Activated naive CD4-positive, alpha-beta T cell treated with anti-CD3 and anti-CD28 coated beads for 36 hours (primary cell): ENCODE results near the gene ATG5. TPM values are rescaled to one million over a fixed set of nuclear protein-coding genes. Genes with fewer than 3 reads are reported as not detected.
"Not testable (repeated sequence)": the region's sequence is repeated elsewhere in the genome, so short reads cannot be mapped to it uniquely, and the experiment has no call there.

Experiments used
- CTCF ChIA-PET: fragments of 350-600 bp; sonication (Branson Sonifier 250); formaldehyde crosslinking; loops from one replicate; lab custom pipeline; 2021; ENCODE audit warnings: antibody characterized with exemption; lab: Charles Lee
- DNase-seq: peaks from one replicate; pipeline ENCODE4 v3.0.0-alpha.2; 2020
- H3K27ac Mint-ChIP-seq: one replicate; pipeline ENCODE4 v1.8.0; 2021; ENCODE audit warnings: mild to moderate bottlenecking, mixed read lengths
- H3K27me3 Mint-ChIP-seq: one replicate; pipeline ENCODE4 v1.8.0; 2021; ENCODE audit warnings: low read depth, mixed read lengths
- H3K36me3 Mint-ChIP-seq: one replicate; pipeline ENCODE4 v1.8.0; 2021; ENCODE audit warnings: low read depth, mixed read lengths
- H3K4me1 Mint-ChIP-seq: one replicate; pipeline ENCODE4 v1.8.0; 2021; ENCODE audit warnings: low read depth, mixed read lengths
- H3K4me3 Mint-ChIP-seq: one replicate; pipeline ENCODE4 v1.8.0; 2021; ENCODE audit warnings: mild to moderate bottlenecking, moderate library complexity, mixed read lengths
- H3K9me3 Mint-ChIP-seq: one replicate; pipeline ENCODE4 v1.8.0; 2021; ENCODE audit warnings: mixed read lengths
- intact Hi-C: fragments of 100-400 bp; cut with micrococcal nuclease; formaldehyde crosslinking; loops from one replicate; pipeline ENCODE4 v1.15.1; 2023
- total RNA-seq, 2 experiments: library from RNA; stranded (reverse); gene quantifications; one replicate each; pipeline ENCODE4 v1.2.3, GENCODE V29; 2021

The ATG5 gene
- total RNA-seq, 2 experiments from 2014 or later, result 20.2 to 20.7 TPM

DNA sequence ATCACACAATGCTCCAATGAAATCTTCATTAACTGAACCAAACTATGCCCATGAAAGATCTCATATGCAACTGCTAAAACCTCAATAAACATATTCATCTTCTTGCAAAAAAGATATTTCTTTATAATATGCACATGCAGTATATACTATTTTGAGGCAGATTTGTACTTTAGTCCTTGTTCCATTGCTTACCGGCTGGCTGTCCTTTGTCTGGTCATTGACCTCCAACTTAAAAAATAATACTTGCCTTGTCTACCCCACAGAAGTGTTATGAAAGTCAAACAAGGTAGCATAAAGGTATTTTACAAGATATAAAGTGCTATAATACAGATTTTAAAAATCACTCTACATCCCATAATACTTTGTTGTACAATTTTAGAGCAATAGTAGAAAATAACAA, 88.3 kb downstream of the ATG5 start:
- H3K4me3 Mint-ChIP-seq, result no peak overlapping the region
- H3K4me1 Mint-ChIP-seq, result no peaks in the 10 kb centered on the region
- no peaks in the 10 kb centered on the region for H3K27me3 Mint-ChIP-seq
- peaks cover 7% of the 10 kb centered on the region for H3K9me3 Mint-ChIP-seq
- intact Hi-C loops, result no loop called here
- DNase-seq, result no peak
- CTCF ChIA-PET, result no interaction called here
- no peak overlapping the region for H3K27ac Mint-ChIP-seq
- H3K36me3 Mint-ChIP-seq, result peaks cover 27% of the 10 kb centered on the region

GRCh38 chr6:106229876-106230445, 95.6 kb downstream of the ATG5 start:
- H3K27ac Mint-ChIP-seq, H3K4me3 Mint-ChIP-seq, H3K4me1 Mint-ChIP-seq, H3K36me3 Mint-ChIP-seq, CTCF ChIA-PET, H3K9me3 Mint-ChIP-seq, DNase-seq, H3K27me3 Mint-ChIP-seq: not testable (repeated sequence)
- intact Hi-C loops, result loop anchor here (10.0 kb wide), 1 partner anchor 585 kb away; no protein-coding TSS in a partner anchor

DNA sequence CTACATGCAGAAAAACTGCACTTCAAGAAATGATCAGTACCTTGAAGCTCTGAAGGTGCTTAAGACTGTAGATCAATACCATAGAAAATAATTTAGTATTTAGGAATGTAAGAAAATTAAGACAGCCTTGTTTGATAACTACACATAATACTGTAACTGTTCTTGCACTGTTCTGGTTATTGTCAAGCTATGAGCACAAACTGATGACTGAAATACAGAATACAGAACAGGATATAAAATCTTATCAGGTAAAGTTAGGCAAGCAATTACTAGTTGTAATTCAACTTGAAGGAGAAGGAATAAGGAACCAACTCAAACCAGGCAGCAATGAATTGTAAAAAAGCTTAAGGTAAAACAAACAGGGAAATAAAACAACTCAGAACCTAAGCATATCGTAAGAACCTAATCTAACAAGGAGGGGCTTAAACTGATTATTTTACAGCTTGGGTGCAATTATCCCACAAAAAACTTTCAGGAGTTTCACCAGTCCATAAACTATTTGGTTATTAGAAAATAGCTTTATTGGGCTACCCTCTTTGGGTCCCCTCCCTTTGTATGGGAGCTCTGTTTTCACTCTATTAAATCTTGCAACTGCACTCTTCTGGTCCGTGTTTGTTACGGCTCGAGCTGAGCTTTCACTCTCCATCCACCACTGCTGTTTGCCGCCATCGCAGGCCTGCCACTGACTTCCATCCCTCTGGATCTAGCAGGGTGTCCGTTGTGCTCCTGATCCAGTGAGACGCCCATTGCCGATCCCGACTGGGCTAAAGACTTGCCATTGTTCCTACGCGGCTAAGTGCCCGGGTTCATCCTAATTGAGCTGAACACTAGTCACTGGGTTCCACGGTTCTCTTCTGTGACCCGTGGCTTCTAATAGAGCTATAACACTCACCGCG, 97.7 kb downstream of the ATG5 start:
- H3K36me3 Mint-ChIP-seq, result peaks cover 2% of the 10 kb centered on the region
- no peaks in the 10 kb centered on the region for H3K9me3 Mint-ChIP-seq
- no peak for DNase-seq
- no peak overlapping the region for H3K27ac Mint-ChIP-seq
- no peaks in the 10 kb centered on the region for H3K27me3 Mint-ChIP-seq
- H3K4me1 Mint-ChIP-seq, result peaks cover 12% of the 10 kb centered on the region
- H3K4me3 Mint-ChIP-seq, result no peak overlapping the region
- CTCF ChIA-PET, result no interaction called here
- intact Hi-C loops, result loop anchor here (10.0 kb wide), 1 partner anchor 583 kb away; no protein-coding TSS in a partner anchor

DNA sequence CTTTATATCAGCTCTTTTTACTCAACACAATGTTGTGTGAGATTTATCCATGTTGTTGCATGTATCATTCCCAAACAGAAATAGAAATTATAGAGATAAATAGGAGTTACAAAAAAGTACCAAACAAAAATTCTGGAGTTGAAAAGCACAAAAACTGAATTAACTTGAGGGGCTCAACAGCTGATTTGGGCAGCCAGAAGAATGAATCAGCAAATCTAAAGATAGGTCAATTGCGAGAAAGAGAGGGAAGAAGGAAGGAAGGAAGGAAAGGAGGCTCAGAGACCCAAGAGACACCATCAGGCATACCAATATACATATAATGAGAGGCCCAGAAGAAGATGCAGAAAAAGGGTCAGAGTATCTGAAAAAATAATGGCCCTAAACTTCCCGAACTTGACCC, 98.9 kb downstream of the ATG5 start:
- H3K27me3 Mint-ChIP-seq, result no peaks in the 10 kb centered on the region
- H3K9me3 Mint-ChIP-seq, result no peaks in the 10 kb centered on the region
- intact Hi-C loops, result loop anchor here (10.0 kb wide), 1 partner anchor 582 kb away; no protein-coding TSS in a partner anchor
- peaks cover 12% of the 10 kb centered on the region for H3K4me1 Mint-ChIP-seq
- no peak for DNase-seq
- CTCF ChIA-PET, result no interaction called here
- H3K27ac Mint-ChIP-seq, result no peak overlapping the region
- no peak overlapping the region for H3K4me3 Mint-ChIP-seq
- H3K36me3 Mint-ChIP-seq, result no peaks in the 10 kb centered on the region

- Mint-ChIP-seq H3K9me3 (no peaks in the 10 kb centered on the region), H3K4me1 (peaks cover 15% of the 10 kb centered on the region), H3K36me3 (no peaks in the 10 kb centered on the region), H3K4me3 (no peak overlapping the region), H3K27me3 (no peaks in the 10 kb centered on the region), H3K27ac (no peak overlapping the region)
- DNase-seq, result no peak
- intact Hi-C loops, result loop anchor here (10.0 kb wide), 1 partner anchor 581 kb away; no protein-coding TSS in a partner anchor
- CTCF ChIA-PET, result no interaction called here
Measured at GRCh38 chr6:106225581-106225980, 100.0 kb downstream of the ATG5 start.

DNA sequence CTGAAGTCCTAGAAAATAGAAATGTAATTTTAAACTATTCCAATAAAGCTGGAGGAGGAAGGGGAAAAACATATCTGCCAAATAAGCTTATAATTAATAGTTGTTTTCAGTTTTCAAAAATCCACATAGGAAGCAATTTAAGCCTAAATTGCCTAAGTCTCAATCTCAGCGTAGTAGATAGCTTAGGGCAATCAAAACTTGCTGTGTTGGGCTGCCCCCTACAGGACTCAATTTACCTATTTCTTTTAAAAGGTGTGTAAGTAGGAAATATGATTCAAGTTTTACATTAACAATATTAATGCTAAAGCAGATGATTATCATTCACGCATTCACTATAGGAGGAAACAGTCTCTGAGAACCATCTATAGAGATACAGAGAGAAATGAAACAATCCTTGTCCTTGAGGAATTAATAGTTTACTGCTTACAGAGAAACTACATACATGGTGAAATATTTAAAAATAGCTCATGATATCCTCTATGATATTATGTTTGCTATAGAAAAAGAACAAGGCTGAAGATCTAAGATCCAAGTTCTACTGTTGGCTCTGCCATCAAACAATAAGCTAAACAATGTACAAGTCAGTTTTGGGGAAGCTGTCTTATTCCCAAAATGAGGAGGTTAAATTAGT, 102.1 kb downstream of the ATG5 start:
- Mint-ChIP-seq H3K4me1 (peaks cover 18% of the 10 kb centered on the region), H3K27me3 (no peaks in the 10 kb centered on the region), H3K9me3 (no peaks in the 10 kb centered on the region), H3K27ac (no peak overlapping the region), H3K36me3 (no peaks in the 10 kb centered on the region), H3K4me3 (no peak overlapping the region)
- CTCF ChIA-PET, result interaction anchor here (0.6 to 2.4 kb wide), 46 partner anchors 9 to 956 kb away, joined by 3 to 27 read pairs (median 4); partner anchors contain the start of gene PRDM1
- DNase-seq, result peak; percentile 89
- intact Hi-C loops, result loop anchor here (1.0 to 10.0 kb wide), 13 partner anchors 79 to 1136 kb away; partner anchors contain the start of gene PRDM1

GRCh38 chr6:106220485-106220884, 105.1 kb downstream of the ATG5 start:
- H3K9me3 Mint-ChIP-seq, result no peaks in the 10 kb centered on the region
- CTCF ChIA-PET, result no interaction called here
- H3K27me3 Mint-ChIP-seq, result no peaks in the 10 kb centered on the region
- no peak overlapping the region for H3K4me3 Mint-ChIP-seq
- no peaks in the 10 kb centered on the region for H3K36me3 Mint-ChIP-seq
- H3K27ac Mint-ChIP-seq, result no peak overlapping the region
- no peak for DNase-seq
- H3K4me1 Mint-ChIP-seq, result peaks cover 10% of the 10 kb centered on the region
- intact Hi-C loops, result loop anchor here (5.0 to 10.0 kb wide), 4 partner anchors 82 to 1133 kb away; no protein-coding TSS in a partner anchor

- peaks cover 9% of the 10 kb centered on the region for H3K4me1 Mint-ChIP-seq
- H3K36me3 Mint-ChIP-seq, result peaks cover 3% of the 10 kb centered on the region
- no peaks in the 10 kb centered on the region for H3K27me3 Mint-ChIP-seq
- no peak for DNase-seq
- H3K4me3 Mint-ChIP-seq, result no peak overlapping the region
- no peaks in the 10 kb centered on the region for H3K9me3 Mint-ChIP-seq
- intact Hi-C loops, result no loop called here
- no peak overlapping the region for H3K27ac Mint-ChIP-seq
- CTCF ChIA-PET, result no interaction called here
Measured at GRCh38 chr6:106216527-106216926, 109.0 kb downstream of the ATG5 start.

DNA sequence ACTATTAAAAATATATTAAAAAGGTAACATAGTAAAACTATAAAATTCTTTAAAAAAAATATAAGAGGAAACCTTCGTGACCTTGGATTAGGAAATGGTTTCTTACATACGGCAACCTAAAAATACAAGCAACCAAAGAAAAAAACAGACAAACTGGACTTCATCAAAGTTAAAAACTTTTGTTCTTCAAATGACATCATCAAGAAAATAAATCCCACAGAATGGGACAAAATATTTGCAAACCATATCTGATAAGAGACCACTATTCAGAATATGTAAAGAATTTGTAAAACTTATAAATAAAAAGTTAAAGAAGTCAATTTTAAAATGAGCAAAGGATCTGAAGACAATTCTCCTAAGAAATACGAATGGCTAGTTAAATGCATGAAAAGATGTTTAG, 110.0 kb downstream of the ATG5 start:
- H3K4me3 Mint-ChIP-seq, result no peak overlapping the region
- H3K27me3 Mint-ChIP-seq, result no peaks in the 10 kb centered on the region
- H3K36me3 Mint-ChIP-seq, result peaks cover 7% of the 10 kb centered on the region
- H3K27ac Mint-ChIP-seq, result no peak overlapping the region
- no peaks in the 10 kb centered on the region for H3K9me3 Mint-ChIP-seq
- no peak for DNase-seq
- intact Hi-C loops, result no loop called here
- CTCF ChIA-PET, result no interaction called here
- peaks cover 7% of the 10 kb centered on the region for H3K4me1 Mint-ChIP-seq

DNA sequence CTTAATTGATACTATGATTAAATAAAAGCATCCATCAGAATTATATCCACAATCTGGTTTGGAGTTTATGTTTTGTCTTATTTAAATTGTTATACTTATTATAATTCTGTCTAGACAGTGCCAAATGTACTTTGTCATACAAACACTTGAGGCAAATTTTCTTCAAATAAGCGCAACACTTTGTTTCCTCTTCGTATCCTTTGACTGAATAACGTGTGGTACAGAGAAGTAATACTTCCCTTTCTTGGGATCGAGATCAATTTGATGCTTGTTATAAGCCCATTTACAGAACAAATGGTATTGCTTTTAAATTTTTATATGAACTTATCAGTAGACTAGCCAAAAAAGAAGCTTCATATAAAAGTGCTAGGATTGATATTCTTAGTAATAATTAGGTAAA, 111.0 kb downstream of the ATG5 start:
- Mint-ChIP-seq H3K36me3 (peaks cover 8% of the 10 kb centered on the region), H3K9me3 (no peaks in the 10 kb centered on the region), H3K4me1 (peaks cover 6% of the 10 kb centered on the region), H3K27me3 (no peaks in the 10 kb centered on the region), H3K27ac (no peak overlapping the region), H3K4me3 (no peak overlapping the region)
- CTCF ChIA-PET, result interaction anchor here (1.3 kb wide), 1 partner anchor 8 kb away, joined by 4 read pairs; no protein-coding TSS in a partner anchor
- intact Hi-C loops, result no loop called here
- no peak for DNase-seq

DNA sequence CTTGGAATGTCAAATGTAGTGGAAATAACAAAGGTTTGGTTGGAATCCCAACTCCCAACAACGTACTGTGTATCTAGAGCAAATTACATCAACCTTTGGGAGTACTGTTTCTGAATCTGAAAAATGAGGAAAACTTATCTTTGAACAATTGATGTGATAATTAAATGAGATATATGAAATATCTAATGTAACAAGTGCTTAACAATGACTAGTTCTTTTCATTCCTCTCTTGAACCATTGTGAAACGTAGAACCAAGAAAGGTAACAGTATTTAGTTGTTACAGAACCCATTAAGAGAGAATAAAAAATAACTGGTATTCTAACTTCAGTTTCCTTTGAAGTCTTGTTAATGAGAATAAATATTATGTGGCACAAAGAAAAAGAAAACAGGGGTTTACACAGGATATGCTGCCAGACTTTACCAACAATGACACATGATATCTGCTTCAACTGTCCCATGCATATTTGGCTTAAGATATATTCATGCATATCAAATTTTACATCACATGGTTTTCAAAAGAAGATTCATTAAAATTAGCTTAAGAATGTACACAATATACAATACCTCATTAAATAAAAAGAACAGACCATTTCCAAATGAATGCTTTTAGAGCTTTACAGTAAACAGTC, 111.8 kb downstream of the ATG5 start:
- Mint-ChIP-seq H3K36me3 (peaks cover 12% of the 10 kb centered on the region), H3K4me1 (peaks cover 5% of the 10 kb centered on the region), H3K9me3 (no peaks in the 10 kb centered on the region), H3K27me3 (no peaks in the 10 kb centered on the region), H3K27ac (no peak overlapping the region), H3K4me3 (no peak overlapping the region)
- intact Hi-C loops, result no loop called here
- DNase-seq, result no peak
- CTCF ChIA-PET, result interaction anchor here (1.3 kb wide), 1 partner anchor 9 kb away, joined by 4 read pairs; no protein-coding TSS in a partner anchor

GRCh38 chr6:106212576-106212975, 113.0 kb downstream of the ATG5 start:
- CTCF ChIA-PET, result interaction anchor here (0.8 to 1.0 kb wide), 2 partner anchors 11 to 58 kb away, joined by 3 read pairs; no protein-coding TSS in a partner anchor
- H3K9me3 Mint-ChIP-seq, result no peaks in the 10 kb centered on the region
- no peak for DNase-seq
- peaks cover 4% of the 10 kb centered on the region for H3K4me1 Mint-ChIP-seq
- intact Hi-C loops, result no loop called here
- H3K36me3 Mint-ChIP-seq, result peaks cover 15% of the 10 kb centered on the region
- no peaks in the 10 kb centered on the region for H3K27me3 Mint-ChIP-seq
- no peak overlapping the region for H3K27ac Mint-ChIP-seq
- H3K4me3 Mint-ChIP-seq, result no peak overlapping the region
